ENCODE results near the gene ALDH16A1. TPM values are rescaled to one million over a fixed set of nuclear protein-coding genes. Genes with fewer than 3 reads are reported as not detected.

The ALDH16A1 gene
- total RNA-seq, 1 experiment from 2014 or later: 51.7 TPM

- H2BK20ac ChIP-seq (ENCODE audit: low read depth, low read length, poor library complexity, severe bottlenecking): no peak overlapping the region
- peaks cover 53 to 58% (median 55%) of the 10 kb centered on the region in 3 experiments for H3K36me3 Mint-ChIP-seq (ENCODE audit: insufficient read depth in 1 of 3, low read depth in 3 of 3)
- H3K4me3 Mint-ChIP-seq: peak overlapping the region; percentile 91 to 96
- peaks cover 11% of the 10 kb centered on the region; the same call in 1 of the 2 replicates for H3K27me3 Mint-ChIP-seq (ENCODE audit: low read depth)
- peaks cover 12 to 14% of the 10 kb centered on the region in 2 experiments; a peak in 4 of 5 replicates for H3K9me3 Mint-ChIP-seq
- H3K27me3 ChIP-seq (ENCODE audit: insufficient read depth, low read length): no peaks in the 10 kb centered on the region
- H3K9ac ChIP-seq (ENCODE audit: extremely low read depth, insufficient read length, low read length): no peak overlapping the region
- no CpG with 5 or more reads among the region's 27 CpGs for WGBS (ENCODE audit: extremely low coverage, insufficient read length, low lambda C conversion rate)
- no peak overlapping the region for H2BK5ac ChIP-seq (ENCODE audit: insufficient read length, low read length)
- peak; percentile 29 for DNase-seq
- no peak overlapping the region for H2AFZ ChIP-seq (ENCODE audit: low read length)
- no peak for TF ChIP-seq CTCF (conservative IDR thresholded peaks at IDR 0.05)
- H4K8ac ChIP-seq (replicated peaks; ENCODE audit: insufficient read length, low read depth, low read length): peak overlapping the region; percentile 7
- no peaks in the 10 kb centered on the region for H4K20me1 ChIP-seq (ENCODE audit: control insufficient read depth, insufficient read depth, insufficient read length)
- no peak overlapping the region for H2AK5ac ChIP-seq (ENCODE audit: insufficient read length, low read length)
- H4K5ac ChIP-seq (ENCODE audit: insufficient read length, low read depth, low read length): no peak overlapping the region
- H3K4me1 Mint-ChIP-seq: peaks cover 13 to 20% of the 10 kb centered on the region in 2 experiments
- H3K4ac ChIP-seq (ENCODE audit: low read depth, low read length): no peak overlapping the region
- no peak overlapping the region for H3K18ac ChIP-seq (ENCODE audit: insufficient read length, low read depth, low read length)
- no peaks in the 10 kb centered on the region for H3K79me1 ChIP-seq (ENCODE audit: insufficient read depth, low read depth, low read length, poor library complexity, severe bottlenecking)
- peak overlapping the region; percentile 99 to 100 (median 100) for H3K27ac Mint-ChIP-seq
- peak overlapping the region; percentile 52 for H3K27ac ChIP-seq (ENCODE audit: insufficient read length, low read depth, low read length)
- H3K56ac ChIP-seq (ENCODE audit: insufficient read length, low read depth, low read length): no peak overlapping the region
- H2BK120ac ChIP-seq (ENCODE audit: low read depth, low read length, poor library complexity, severe bottlenecking): no peak overlapping the region
- no peak overlapping the region for H3K23ac ChIP-seq (ENCODE audit: insufficient read length, low read depth, low read length)
- H4K91ac ChIP-seq (ENCODE audit: insufficient read length, low read depth, low read length): no peak overlapping the region
- peaks cover 18% of the 10 kb centered on the region for H3K79me2 ChIP-seq (ENCODE audit: insufficient read depth, low read length)
- no peak overlapping the region for H3K14ac ChIP-seq (ENCODE audit: insufficient read depth, low read length)
- no peaks in the 10 kb centered on the region for H3K9me3 ChIP-seq (ENCODE audit: control insufficient read depth, low read depth, low read length)
- no peak overlapping the region for H3T11ph ChIP-seq (ENCODE audit: low read length)
- H3K4me1 ChIP-seq (ENCODE audit: insufficient read depth, low read length): no peaks in the 10 kb centered on the region
- H2BK12ac ChIP-seq (ENCODE audit: insufficient read length, low read depth, low read length): no peak overlapping the region
- H3K23me2 ChIP-seq (ENCODE audit: insufficient read length, low read depth, low read length, poor library complexity, severe bottlenecking): peaks cover 13% of the 10 kb centered on the region
- H3K4me2 ChIP-seq (ENCODE audit: insufficient read depth, insufficient read length, low read length): peak overlapping the region; percentile 100
- no peak overlapping the region for H2BK15ac ChIP-seq (ENCODE audit: low read depth, low read length)
Measured at GRCh38 chr19:49490287-49491029, 37.4 kb downstream of the ALDH16A1 start.

Data from H9 (cell line).